ENCODE measurements around the gene SMCO1. TPM values are rescaled to one million over a fixed set of nuclear protein-coding genes. Genes with fewer than 3 reads are reported as not detected.
"Not testable (repeated sequence)": the region's sequence is repeated elsewhere in the genome, so short reads cannot be mapped to it uniquely, and the experiment has no call there.

The SMCO1 gene
- total and polyA plus RNA-seq, 2 of the 4 experiments (the other 2 are of a cell fraction): not detected

GRCh38 chr3:196470182-196470581 is 45.0 kb downstream of the SMCO1 start:
- BruUV-seq (replicated peaks); H3K14ac ChIP-seq (replicated peaks; ENCODE audit: low read depth, low read length); H2AK5ac ChIP-seq (ENCODE audit: low read depth, low read length); H2AK9ac ChIP-seq (replicated peaks; ENCODE audit: low read depth, low read length, poor library complexity); H2BK5ac ChIP-seq (ENCODE audit: low read depth, low read length, poor library complexity, severe bottlenecking); H3K56ac ChIP-seq (ENCODE audit: extremely low read depth, insufficient read depth, low read length); H3K27me3 ChIP-seq (ENCODE audit: control insufficient read depth, insufficient read depth, low read length); H2BK15ac ChIP-seq (ENCODE audit: low read depth, low read length); H3K4ac ChIP-seq (ENCODE audit: low read depth, low read length); H3K9me1 ChIP-seq (ENCODE audit: insufficient read depth, low read length); DNase-seq; ATAC-seq (ENCODE audit: low read depth); H3K4me3 ChIP-seq (ENCODE audit: insufficient read depth, low read depth, low read length); CTCF ChIA-PET; H2AFZ ChIP-seq (replicated peaks; ENCODE audit: low read length, poor library complexity); H3K18ac ChIP-seq (ENCODE audit: low read depth, low read length); H3K27ac ChIP-seq (ENCODE audit: insufficient read depth, low read length); H4K20me1 ChIP-seq (ENCODE audit: insufficient read depth, low read length); H4K5ac ChIP-seq (ENCODE audit: low read depth, low read length); H2BK120ac ChIP-seq (ENCODE audit: low read depth, low read length); H3K9ac ChIP-seq (ENCODE audit: low read depth, low read length); H3K4me2 ChIP-seq (ENCODE audit: low read depth, low read length); dilution Hi-C loops (cut with HindIII; ENCODE audit: low sequenced_read_pairs, unreplicated experiment); H3K4me1 ChIP-seq (ENCODE audit: control insufficient read depth, insufficient read depth, low read length); H4K8ac ChIP-seq (ENCODE audit: low read depth in 2 of 2, low read length in 2 of 2); H3K23ac ChIP-seq (ENCODE audit: low read depth, low read length); in situ Hi-C loops (cut with MboI; ENCODE audit: low sequenced_read_pairs); H2BK20ac ChIP-seq (ENCODE audit: low read depth, low read length); H4K91ac ChIP-seq (ENCODE audit: insufficient read depth, low read depth, low read length); POLR2A ChIA-PET (ENCODE audit: unreplicated experiment); H3K9me3 ChIP-seq (ENCODE audit: control insufficient read depth, insufficient read depth, low read length); intact Hi-C loops (cut with micrococcal nuclease): not testable (repeated sequence)
- peaks cover 13% of the 10 kb centered on the region for H3K36me3 ChIP-seq (ENCODE audit: control insufficient read depth, insufficient read depth, low read length)
- WGBS, 2 experiments (ENCODE audit: extremely low coverage in 2 of 2, insufficient read length in 1 of 2): 94% methylated on average over 2 of the region's 3 CpGs; no CpG with 5 or more reads in 1 of the 2 experiments
- H3K79me1 ChIP-seq (ENCODE audit: low read depth in 1 of 2, low read length in 2 of 2): peaks cover 11 to 21% of the 10 kb centered on the region in 2 experiments; a peak in 3 of 4 replicates
